SK-N-SH (cell line): ENCODE data around the gene IPO11. TPM values are rescaled to one million over a fixed set of nuclear protein-coding genes. Genes with fewer than 3 reads are reported as not detected.

ENCODE experiments used
- CTCF ChIA-PET: fragments of 300-600, 350-600 bp; formaldehyde crosslinking; extraction: SDS; loops from one replicate; lab custom pipeline; 2021; lab: Yijun Ruan, JAX
- POLR2A ChIA-PET: fragments of 350-600 bp; sonication (Branson Sonifier 250); formaldehyde crosslinking; extraction: SDS; loops from one replicate; lab custom pipeline; 2020; ENCODE audit warnings: antibody characterized with exemption, inconsistent platforms; lab: Yijun Ruan, JAX
- DNase-seq: peaks from one replicate; pipeline ENCODE4 v3.0.0; 2012
- H2AFZ ChIP-seq: fragments of 200-600 bp; sonication (generic); 2 replicates; pipeline ENCODE4 v1.8.1; 2016; ENCODE audit warnings: antibody characterized with exemption, mild to moderate bottlenecking, low read depth
- H3F3A ChIP-seq: fragments of 200-600 bp; sonication (generic); replicated peaks from 2 replicates; pipeline ENCODE3; 2016; ENCODE audit warnings: antibody characterized with exemption, mild to moderate bottlenecking; ENCODE audit not compliant: insufficient read depth
- H3K27ac ChIP-seq, 2 experiments: fragments of 200-500 bp in 1 of 2; fragments of 200-600 bp in 1 of 2; sonication (Bioruptor generic) in 1 of 2; sonication (generic), shearing (Covaris generic) in 1 of 2; 2 replicates each; pipeline versions ENCODE4 v1.5.1 to v1.6.1; 2014 to 2016; ENCODE audit warnings: low read depth in 2 of 2, inconsistent platforms in 1 of 2, low read length in 1 of 2, mild to moderate bottlenecking in 1 of 2, mixed read lengths in 1 of 2
- H3K27me3 ChIP-seq: fragments of 200-600 bp; sonication (generic), shearing (Covaris generic); 2 replicates; pipeline ENCODE4 v1.6.1; 2016; ENCODE audit warnings: mixed run types; ENCODE audit not compliant: insufficient read depth
- H3K36me3 ChIP-seq, 2 experiments: fragments of 200-500 bp in 1 of 2; fragments of 200-600 bp in 1 of 2; sonication (Bioruptor generic) in 1 of 2; sonication (generic) in 1 of 2; replicated peaks in 1 of 2; 2 replicates each; pipeline versions ENCODE3 to v1.5.1; 2014 to 2016; ENCODE audit warnings: low read length in 1 of 2, mild to moderate bottlenecking in 1 of 2; ENCODE audit not compliant: insufficient read depth in 2 of 2, control insufficient read depth in 1 of 2
- H3K4me1 ChIP-seq, 2 experiments: fragments of 200-500 bp in 1 of 2; fragments of 200-600 bp in 1 of 2; sonication (Bioruptor generic) in 1 of 2; sonication (generic), shearing (Covaris generic) in 1 of 2; 2 replicates each; pipeline versions ENCODE4 v1.5.1 to v1.6.1; 2014 to 2016; ENCODE audit warnings: low read depth in 1 of 2, low read length in 1 of 2, mixed run types in 1 of 2; ENCODE audit not compliant: insufficient read depth in 2 of 2, control insufficient read depth in 1 of 2
- H3K4me2 ChIP-seq: fragments of 200-600 bp; sonication (generic), shearing (Covaris generic); 2 replicates; pipeline ENCODE4 v1.6.1; 2017; ENCODE audit warnings: mixed run types
- H3K4me3 ChIP-seq, 2 experiments: fragments of 200-500 bp in 1 of 2; fragments of 200-600 bp in 1 of 2; sonication (Bioruptor generic) in 1 of 2; sonication (generic), shearing (Covaris generic) in 1 of 2; 2 replicates each; pipeline versions ENCODE4 v1.5.1 to v1.8.1; 2014 to 2016; ENCODE audit warnings: low read depth in 2 of 2, inconsistent platforms in 1 of 2, low read length in 1 of 2, mild to moderate bottlenecking in 1 of 2, mixed read lengths in 1 of 2, moderate library complexity in 1 of 2
- H3K79me2 ChIP-seq: fragments of 200-600 bp; sonication (generic); 2 replicates; pipeline ENCODE4 v1.8.1; 2017; ENCODE audit warnings: mild to moderate bottlenecking; ENCODE audit not compliant: insufficient read depth
- H3K9ac ChIP-seq: fragments of 200-600 bp; sonication (generic); 2 replicates; pipeline ENCODE4 v1.6.1; 2017; ENCODE audit warnings: mixed run types
- H3K9me2 ChIP-seq: fragments of 200-600 bp; sonication (generic); 2 replicates; pipeline ENCODE4 v1.6.1; 2017; ENCODE audit warnings: mixed run types
- H3K9me3 ChIP-seq: fragments of 200-600 bp; sonication (generic); 2 replicates; pipeline ENCODE4 v1.6.1; 2017; ENCODE audit warnings: mixed run types, mild to moderate bottlenecking, moderate library complexity
- H4K20me1 ChIP-seq: fragments of 200-600 bp; sonication (generic); 2 replicates; pipeline ENCODE4 v1.6.1; 2017; ENCODE audit warnings: mild to moderate bottlenecking, mixed run types; ENCODE audit not compliant: insufficient read depth
- CHD2 ChIP-seq: fragments of 150-350 bp; IDR thresholded peaks from 2 replicates; pipeline ENCODE4 v1.6.1; 2018; ENCODE audit warnings: low read length; ENCODE audit not compliant: partially characterized antibody
- EP300 ChIP-seq, 2 experiments: IDR thresholded peaks; 2 replicates each; pipeline versions ENCODE4 v1.4.0 to v1.6.1; 2012; ENCODE audit warnings: borderline replicate concordance in 1 of 2, low read depth in 1 of 2, low read length in 1 of 2
- FOXJ3 ChIP-seq: sonication (generic); formaldehyde crosslinking; IDR thresholded peaks from 2 replicates; pipeline ENCODE4 v1.5.1; 2020; ENCODE audit warnings: mild to moderate bottlenecking, missing genetic modification reagents
- JUND ChIP-seq: IDR thresholded peaks from 2 replicates; pipeline ENCODE4 v1.4.0; 2012
- MEF2A ChIP-seq: IDR thresholded peaks from 2 replicates; pipeline ENCODE4 v1.4.0; 2012; ENCODE audit warnings: low read depth, borderline replicate concordance
- MXI1 ChIP-seq: IDR thresholded peaks from 2 replicates; pipeline ENCODE4 v1.6.1; 2012; ENCODE audit warnings: mild to moderate bottlenecking, low read depth, low read length, improper control_type of control experiment
- NFIC ChIP-seq: IDR thresholded peaks from 2 replicates; pipeline ENCODE4 v1.4.0; 2012; ENCODE audit warnings: borderline replicate concordance
- NRF1 ChIP-seq: IDR thresholded peaks from 2 replicates; pipeline ENCODE4 v1.6.1; 2012; ENCODE audit warnings: low read depth, mild to moderate bottlenecking, low read length
- POLR2AphosphoS5 ChIP-seq: IDR thresholded peaks from 2 replicates; pipeline ENCODE4 v1.6.1; 2012; ENCODE audit warnings: low read depth, low read length
- RCOR1 ChIP-seq: fragments of 150-350 bp; IDR thresholded peaks from 2 replicates; pipeline ENCODE4 v1.6.1; 2017; ENCODE audit warnings: antibody characterized with exemption, low read length
- SMC3 ChIP-seq: IDR thresholded peaks from 2 replicates; pipeline ENCODE4 v1.6.1; 2012; ENCODE audit warnings: low read depth, low read length, improper control_type of control experiment
- TCF12 ChIP-seq: IDR thresholded peaks from 2 replicates; pipeline ENCODE4 v1.4.0; 2012
- YY1 ChIP-seq: IDR thresholded peaks from 2 replicates; pipeline ENCODE4 v1.4.0; 2012; ENCODE audit warnings: low read depth, mild to moderate bottlenecking
- WGBS: methylation state at CpG from one replicate; pipeline ENCODE4 v1.1.6; 2017; ENCODE audit warnings: low lambda C conversion rate; 5-methylcytosine and 5-hydroxymethylcytosine counted together
- polyA plus RNA-seq, 3 experiments: library from polyadenylated mRNA; depleted of rRNA; stranded (reverse); fragments of >200 nt; gene quantifications; 2 replicates each; pipeline ENCODE4 v1.2.3, GENCODE V29; 2012
- TF ChIP-seq, protein P1 (sequence below): IDR thresholded peaks from 2 replicates; pipeline ENCODE4; 2012
- TF ChIP-seq, protein P2 (sequence below): fragments of 150-350 bp; IDR thresholded peaks from 2 replicates; pipeline ENCODE4 v1.6.1; 2017; ENCODE audit warnings: antibody characterized with exemption, low read length, low read depth, borderline replicate concordance
- TF ChIP-seq, protein P3 (sequence below): fragments of 200-600 bp; sonication (generic); IDR thresholded peaks from 2 replicates; pipeline ENCODE4 v1.6.1; 2017; ENCODE audit warnings: antibody characterized with exemption, mild to moderate bottlenecking, moderate library complexity
- TF ChIP-seq, protein P4 (sequence below): IDR thresholded peaks from 2 replicates; pipeline ENCODE4 v1.4.0; 2012; ENCODE audit warnings: low read depth, borderline replicate concordance
- TF ChIP-seq, protein P5 (sequence below): IDR thresholded peaks from 2 replicates; pipeline ENCODE4 v1.4.0; 2012; ENCODE audit warnings: low read depth

The IPO11 gene
- polyA plus RNA-seq, 1 of the 3 experiments (the other 2 are of a cell fraction), result 8.1 TPM

DNA sequence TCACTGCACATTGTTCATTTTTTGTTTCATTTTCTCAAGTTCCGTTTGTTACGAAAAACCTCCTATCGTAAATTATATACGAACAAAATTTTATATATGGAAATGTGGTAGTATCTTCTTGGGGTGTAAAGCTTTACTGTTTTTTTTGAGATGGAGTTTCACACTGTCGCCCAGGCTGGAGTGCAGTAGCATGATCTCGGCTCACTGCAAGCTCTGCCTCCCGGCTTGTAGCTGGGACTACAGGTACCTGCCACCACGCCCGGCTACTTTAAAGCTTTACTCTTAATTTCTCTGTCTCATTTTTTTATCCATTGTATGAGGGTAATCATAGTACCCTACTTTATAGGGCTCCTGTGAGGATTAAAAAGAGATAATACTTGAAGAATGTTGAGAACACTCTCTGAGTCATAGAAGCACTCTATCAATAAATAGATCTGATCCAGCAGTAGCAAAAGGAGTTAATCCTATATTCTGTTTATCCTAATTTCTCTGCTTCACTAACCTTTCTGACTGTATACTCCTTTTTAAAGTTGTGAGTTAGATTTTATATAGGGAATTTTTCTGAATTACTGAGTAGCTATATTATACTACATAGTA is 160.5 kb downstream of the IPO11 start:
- Histone ChIP-seq H3K4me1 (peaks cover 0 to 7% of the 10 kb centered on the region in 2 experiments; a peak in 2 of 4 replicates), H3K27me3 (no peaks in the 10 kb centered on the region), H3K27ac (no peak overlapping the region), H3K9ac (no peak overlapping the region), H2AFZ (no peak overlapping the region), H3K9me3 (no peaks in the 10 kb centered on the region), H3K4me3 (no peak overlapping the region), H3F3A (no peaks in the 10 kb centered on the region), H4K20me1 (no peaks in the 10 kb centered on the region), H3K79me2 (no peaks in the 10 kb centered on the region), H3K4me2 (no peak overlapping the region), H3K9me2 (no peaks in the 10 kb centered on the region), H3K36me3 (peaks cover 0 to 3% of the 10 kb centered on the region in 2 experiments)
- ChIA-PET CTCF (interaction anchor here (1.1 kb wide), 1 partner anchor 16 kb away, joined by 4 read pairs; no protein-coding TSS in a partner anchor), POLR2A (no interaction called here)
- no peak for TF ChIP-seq YY1
- TF ChIP-seq NFIC, result no peak
- no peak for TF ChIP-seq EP300 (IDR thresholded peaks at IDR 0.05; ENCODE audit: borderline replicate concordance in 1 of 2, low read depth in 1 of 2, low read length in 1 of 2)
- no peak for TF ChIP-seq SMC3
- TF ChIP-seq POLR2AphosphoS5, result no peak
- no peak for TF ChIP-seq MXI1
- TF ChIP-seq MEF2A, result no peak
- TF ChIP-seq CHD2, result no peak
- no peak for TF ChIP-seq JUND
- TF ChIP-seq, protein P1, sequence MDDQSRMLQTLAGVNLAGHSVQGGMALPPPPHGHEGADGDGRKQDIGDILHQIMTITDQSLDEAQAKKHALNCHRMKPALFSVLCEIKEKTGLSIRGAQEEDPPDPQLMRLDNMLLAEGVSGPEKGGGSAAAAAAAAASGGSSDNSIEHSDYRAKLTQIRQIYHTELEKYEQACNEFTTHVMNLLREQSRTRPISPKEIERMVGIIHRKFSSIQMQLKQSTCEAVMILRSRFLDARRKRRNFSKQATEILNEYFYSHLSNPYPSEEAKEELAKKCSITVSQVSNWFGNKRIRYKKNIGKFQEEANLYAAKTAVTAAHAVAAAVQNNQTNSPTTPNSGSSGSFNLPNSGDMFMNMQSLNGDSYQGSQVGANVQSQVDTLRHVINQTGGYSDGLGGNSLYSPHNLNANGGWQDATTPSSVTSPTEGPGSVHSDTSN, result no peak
- no peak for TF ChIP-seq RCOR1
- TF ChIP-seq, protein P2, sequence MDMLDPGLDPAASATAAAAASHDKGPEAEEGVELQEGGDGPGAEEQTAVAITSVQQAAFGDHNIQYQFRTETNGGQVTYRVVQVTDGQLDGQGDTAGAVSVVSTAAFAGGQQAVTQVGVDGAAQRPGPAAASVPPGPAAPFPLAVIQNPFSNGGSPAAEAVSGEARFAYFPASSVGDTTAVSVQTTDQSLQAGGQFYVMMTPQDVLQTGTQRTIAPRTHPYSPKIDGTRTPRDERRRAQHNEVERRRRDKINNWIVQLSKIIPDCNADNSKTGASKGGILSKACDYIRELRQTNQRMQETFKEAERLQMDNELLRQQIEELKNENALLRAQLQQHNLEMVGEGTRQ, result no peak
- TF ChIP-seq FOXJ3, result no peak
- TF ChIP-seq, protein P3, sequence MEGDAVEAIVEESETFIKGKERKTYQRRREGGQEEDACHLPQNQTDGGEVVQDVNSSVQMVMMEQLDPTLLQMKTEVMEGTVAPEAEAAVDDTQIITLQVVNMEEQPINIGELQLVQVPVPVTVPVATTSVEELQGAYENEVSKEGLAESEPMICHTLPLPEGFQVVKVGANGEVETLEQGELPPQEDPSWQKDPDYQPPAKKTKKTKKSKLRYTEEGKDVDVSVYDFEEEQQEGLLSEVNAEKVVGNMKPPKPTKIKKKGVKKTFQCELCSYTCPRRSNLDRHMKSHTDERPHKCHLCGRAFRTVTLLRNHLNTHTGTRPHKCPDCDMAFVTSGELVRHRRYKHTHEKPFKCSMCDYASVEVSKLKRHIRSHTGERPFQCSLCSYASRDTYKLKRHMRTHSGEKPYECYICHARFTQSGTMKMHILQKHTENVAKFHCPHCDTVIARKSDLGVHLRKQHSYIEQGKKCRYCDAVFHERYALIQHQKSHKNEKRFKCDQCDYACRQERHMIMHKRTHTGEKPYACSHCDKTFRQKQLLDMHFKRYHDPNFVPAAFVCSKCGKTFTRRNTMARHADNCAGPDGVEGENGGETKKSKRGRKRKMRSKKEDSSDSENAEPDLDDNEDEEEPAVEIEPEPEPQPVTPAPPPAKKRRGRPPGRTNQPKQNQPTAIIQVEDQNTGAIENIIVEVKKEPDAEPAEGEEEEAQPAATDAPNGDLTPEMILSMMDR, result no peak
- no peak for TF ChIP-seq NRF1
- no peak for TF ChIP-seq TCF12
- TF ChIP-seq, protein P4, sequence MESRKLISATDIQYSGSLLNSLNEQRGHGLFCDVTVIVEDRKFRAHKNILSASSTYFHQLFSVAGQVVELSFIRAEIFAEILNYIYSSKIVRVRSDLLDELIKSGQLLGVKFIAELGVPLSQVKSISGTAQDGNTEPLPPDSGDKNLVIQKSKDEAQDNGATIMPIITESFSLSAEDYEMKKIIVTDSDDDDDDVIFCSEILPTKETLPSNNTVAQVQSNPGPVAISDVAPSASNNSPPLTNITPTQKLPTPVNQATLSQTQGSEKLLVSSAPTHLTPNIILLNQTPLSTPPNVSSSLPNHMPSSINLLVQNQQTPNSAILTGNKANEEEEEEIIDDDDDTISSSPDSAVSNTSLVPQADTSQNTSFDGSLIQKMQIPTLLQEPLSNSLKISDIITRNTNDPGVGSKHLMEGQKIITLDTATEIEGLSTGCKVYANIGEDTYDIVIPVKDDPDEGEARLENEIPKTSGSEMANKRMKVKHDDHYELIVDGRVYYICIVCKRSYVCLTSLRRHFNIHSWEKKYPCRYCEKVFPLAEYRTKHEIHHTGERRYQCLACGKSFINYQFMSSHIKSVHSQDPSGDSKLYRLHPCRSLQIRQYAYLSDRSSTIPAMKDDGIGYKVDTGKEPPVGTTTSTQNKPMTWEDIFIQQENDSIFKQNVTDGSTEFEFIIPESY, result no peak
- TF ChIP-seq, protein P5, sequence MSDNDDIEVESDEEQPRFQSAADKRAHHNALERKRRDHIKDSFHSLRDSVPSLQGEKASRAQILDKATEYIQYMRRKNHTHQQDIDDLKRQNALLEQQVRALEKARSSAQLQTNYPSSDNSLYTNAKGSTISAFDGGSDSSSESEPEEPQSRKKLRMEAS, result no peak
- DNase-seq, result no peak
- WGBS, result 94% methylated on average over 9 of the region's 9 CpGs
